HepG2 (cell line): ENCODE data around the gene ADARB1. TPM values are rescaled to one million over a fixed set of nuclear protein-coding genes. Genes with fewer than 3 reads are reported as not detected.

Experiments
- ATAC-seq: fragments of 200-7000 bp; cut with Tn5 transposase; 3 replicates; pipeline ENCODE4 v1.9.1; 2020; ENCODE audit warnings: mild to moderate bottlenecking, moderate library complexity
- BruUV-seq: library from RNA; stranded (reverse); fragments of 400-500 nt; replicated peaks from 2 replicates; lab custom pipeline; 2021; lab: Mats Ljungman, UMichigan
- CTCF ChIA-PET: fragments of 300-600 bp; formaldehyde crosslinking; extraction: SDS; loops from one replicate; lab custom pipeline; 2021; ENCODE audit warnings: low total read pairs, inconsistent platforms, low intra/inter-chr PET ratio; lab: Yijun Ruan, JAX
- POLR2A ChIA-PET: fragments of 350-600 bp; sonication (Branson Sonifier 250); formaldehyde crosslinking; loops from one replicate; lab custom pipeline; 2020; ENCODE audit warnings: antibody characterized with exemption, inconsistent platforms; lab: Yijun Ruan, JAX
- DNase-seq: peaks from one replicate; pipeline ENCODE4 v3.0.0-alpha.2; 2015; ENCODE audit warnings: low spot score
- FAIRE-seq: peaks from 3 replicates; lab custom pipeline; 2011; peaks lifted over from hg19 to GRCh38; lab: Jason Lieb, UNC
- H2AFZ ChIP-seq: one replicate; pipeline ENCODE4 v1.6.1; 2011; ENCODE audit warnings: low read length, inconsistent platforms
- H3K27ac ChIP-seq: fragments of 300-600 bp; 3 replicates; pipeline ENCODE4 v1.8.0; 2011; ENCODE audit warnings: mixed run types, mild to moderate bottlenecking, mixed read lengths, low read length, inconsistent platforms; ENCODE audit not compliant: insufficient read depth; ENCODE audit errors: extremely low read length
- H3K27me3 ChIP-seq, 2 experiments: fragments of 200-600 bp in 1 of 2; 2 replicates in 1 of 2; 3 replicates in 1 of 2; pipeline versions ENCODE4 v1.6.0 to v1.8.0; 2011; ENCODE audit warnings: low read length in 2 of 2, mild to moderate bottlenecking in 2 of 2, moderate library complexity in 2 of 2, inconsistent platforms in 1 of 2; ENCODE audit not compliant: insufficient read depth in 2 of 2, control insufficient read depth in 1 of 2
- H3K36me3 ChIP-seq, 2 experiments: fragments of 200-600 bp in 1 of 2; replicated peaks in 1 of 2; 2 replicates in 1 of 2; 3 replicates in 1 of 2; pipeline versions ENCODE4 v1.5.1 to v1.8.0; 2011; ENCODE audit warnings: low read length in 2 of 2, inconsistent platforms in 1 of 2; ENCODE audit not compliant: insufficient read depth in 2 of 2, control insufficient read depth in 1 of 2
- H3K4me1 ChIP-seq: 2 replicates; pipeline ENCODE4 v1.5.1; 2012; ENCODE audit warnings: low read length, inconsistent platforms; ENCODE audit not compliant: insufficient read depth
- H3K4me2 ChIP-seq: 2 replicates; pipeline ENCODE4 v1.6.0; 2011; ENCODE audit warnings: low read depth, low read length, inconsistent platforms
- H3K4me3 ChIP-seq, 3 experiments: fragments of 200-600 bp in 1 of 3; sonication (generic), shearing (Covaris generic) in 1 of 3; replicated peaks in 1 of 3; 2 replicates each; pipeline ENCODE4 v1.5.1; 2011 to 2016; ENCODE audit warnings: low read length in 3 of 3, inconsistent platforms in 2 of 3, low read depth in 2 of 3, mild to moderate bottlenecking in 2 of 3, control low read depth in 1 of 3, mixed read lengths in 1 of 3; ENCODE audit not compliant: insufficient read depth in 1 of 3
- H3K79me2 ChIP-seq: one replicate; pipeline ENCODE4 v1.6.1; 2011; ENCODE audit warnings: low read length, inconsistent platforms; ENCODE audit not compliant: insufficient read depth
- H3K9ac ChIP-seq: 2 replicates; pipeline ENCODE4 v1.6.0; 2011; ENCODE audit warnings: mild to moderate bottlenecking, low read depth, low read length, inconsistent platforms; ENCODE audit not compliant: insufficient read depth
- H3K9me3 ChIP-seq: 2 replicates; pipeline ENCODE4 v1.5.1; 2012; ENCODE audit warnings: mild to moderate bottlenecking, low read length
- H4K20me1 ChIP-seq: 2 replicates; pipeline ENCODE4 v1.6.0; 2011; ENCODE audit warnings: inconsistent platforms, mild to moderate bottlenecking, low read length, moderate library complexity; ENCODE audit not compliant: insufficient read depth
- AHDC1 ChIP-seq: sonication (generic); formaldehyde crosslinking; IDR thresholded peaks from 2 replicates; pipeline ENCODE4 v1.5.1; 2020; ENCODE audit warnings: mild to moderate bottlenecking, missing genetic modification reagents, borderline replicate concordance
- CTCF ChIP-seq: sonication (generic); formaldehyde crosslinking; IDR thresholded peaks from 2 replicates; pipeline ENCODE4 v1.5.0; 2020; ENCODE audit warnings: mild to moderate bottlenecking, missing genetic modification reagents, moderate library complexity
- NPAS2 ChIP-seq: sonication (generic); formaldehyde crosslinking; IDR thresholded peaks from 2 replicates; pipeline ENCODE4 v1.8.0; 2022; ENCODE audit warnings: mild to moderate bottlenecking, missing genetic modification reagents, borderline replicate concordance
- RBM39 ChIP-seq: fragments of 200-400 bp; formaldehyde crosslinking; IDR thresholded peaks from one replicate; pipeline ENCODE4 v1.6.1; 2018; ENCODE audit warnings: antibody characterized with exemption, mild to moderate bottlenecking, low read depth, low read length; ENCODE audit not compliant: poor library complexity, severe bottlenecking
- RXRA ChIP-seq: sonication (generic); formaldehyde crosslinking; IDR thresholded peaks from 2 replicates; pipeline ENCODE4 v1.5.1; 2020; ENCODE audit warnings: missing genetic modification reagents
- ZC3H13 ChIP-seq: sonication (generic); formaldehyde crosslinking; IDR thresholded peaks from 2 replicates; pipeline ENCODE4 v1.8.1; 2023; ENCODE audit warnings: mild to moderate bottlenecking, missing genetic modification reagents, moderate library complexity
- ZNF251 ChIP-seq: sonication (generic); formaldehyde crosslinking; IDR thresholded peaks from 2 replicates; pipeline ENCODE4 v1.9.0; 2021; ENCODE audit warnings: mild to moderate bottlenecking, missing genetic modification reagents
- ZNF34 ChIP-seq: sonication (generic); formaldehyde crosslinking; IDR thresholded peaks from 2 replicates; pipeline ENCODE4 v1.4.0; 2020; ENCODE audit warnings: mild to moderate bottlenecking, missing genetic modification reagents, borderline replicate concordance
- ZNF558 ChIP-seq: sonication (generic); formaldehyde crosslinking; IDR thresholded peaks from 2 replicates; pipeline ENCODE4 v1.9.0; 2022; ENCODE audit warnings: mild to moderate bottlenecking, missing genetic modification reagents, borderline replicate concordance
- ZNF574 ChIP-seq: sonication (generic); formaldehyde crosslinking; IDR thresholded peaks from 2 replicates; pipeline ENCODE4 v1.4.0; 2020; ENCODE audit warnings: missing genetic modification reagents
- WGBS: methylation state at CpG from one replicate; pipeline ENCODE4 v1.1.6; 2017; ENCODE audit warnings: low lambda C conversion rate; 5-methylcytosine and 5-hydroxymethylcytosine counted together
- in situ Hi-C: cut with HindIII; loops from 2 replicates; pipeline ENCODE4 v1.10.0; 2017; ENCODE audit warnings: low pct_unique_long_range_greater_than_20kb; ENCODE audit not compliant: extremely low pct_ligation_motif_present
- intact Hi-C: fragments of 100-400 bp; cut with micrococcal nuclease; formaldehyde crosslinking; loops from one replicate; pipeline ENCODE4 v1.10.0; 2022; ENCODE audit not compliant: unreplicated experiment
- polyA plus RNA-seq, 8 experiments: library from polyadenylated mRNA; depleted of rRNA in 3 of 8; stranded (reverse) in 7 of 8; unstranded in 1 of 8; fragments of >200 nt; fragmentation: Illumina TruSeq in 4 of 8; extraction: Trizol in 4 of 8; gene quantifications; 2 replicates each; pipeline versions ENCODE4 v1.2.1 to v1.2.3, GENCODE V29; 2011 to 2016; ENCODE audit warnings: low read depth in 4 of 8, missing spikeins in 1 of 8, mixed read lengths in 1 of 8; ENCODE audit not compliant: insufficient read depth in 1 of 8
- total RNA-seq, 5 experiments: library from RNA; depleted of rRNA; stranded (reverse); fragments of >200 nt; fragmentation: Illumina TruSeq; extraction: Trizol; gene quantifications; 2 replicates each; pipeline ENCODE4 v1.2.3, GENCODE V29; 2016; ENCODE audit warnings: low read depth in 1 of 5

ADARB1 gene
- total and polyA plus RNA-seq, 2 of the 13 experiments (the other 11 are each of a cell fraction or from before 2014, with no cell fraction given): 6.6 to 10.0 TPM

GRCh38 chr21:45172420-45172819, 98.0 kb downstream of the ADARB1 start (continued):
- TF ChIP-seq AHDC1 (CRISPR knock-in tag) (no peak), ZNF251 (CRISPR knock-in tag) (no peak), NPAS2 (CRISPR knock-in tag) (no peak), RBM39 (no peak)

GRCh38 chr21:45175326-45176095, 101.1 kb downstream of the ADARB1 start:
- ChIA-PET CTCF (no interaction called here), POLR2A (no interaction called here)
- in situ Hi-C loops: no loop called here
- WGBS: 98% methylated on average over 10 of the region's 12 CpGs
- ATAC-seq: no peak
- H3K36me3 ChIP-seq: 0 out of 5 replicates have a peak, but pooled peaks cover 3 to 7% of the 10 kb centered on the region in 2 experiments
- no peak overlapping the region for H3K27ac ChIP-seq
- H3K4me3 ChIP-seq: no peak overlapping the region
- intact Hi-C loops: no loop called here
- DNase-seq: no peak
- H3K4me1 ChIP-seq: no peaks in the 10 kb centered on the region
- no peak overlapping the region for H3K9ac ChIP-seq
- H4K20me1 ChIP-seq: no peaks in the 10 kb centered on the region
- no peaks in the 10 kb centered on the region for H3K79me2 ChIP-seq
- no peak overlapping the region for H3K4me2 ChIP-seq
- TF ChIP-seq ZNF574 (CRISPR knock-in tag): no peak
- no peak for TF ChIP-seq ZC3H13
- TF ChIP-seq ZNF34: no peak
- no peak for TF ChIP-seq ZNF558 (CRISPR knock-in tag)
- no peak for TF ChIP-seq CTCF
- no peak for TF ChIP-seq RXRA
- FAIRE-seq: no peak
- H3K9me3 ChIP-seq: no peaks in the 10 kb centered on the region
- no peaks in the 10 kb centered on the region for H3K27me3 ChIP-seq
- no peak overlapping the region for H2AFZ ChIP-seq
- no TSS peak for BruUV-seq
